ENCODE results near the gene CYP24A1.

The CYP24A1 gene

DNA sequence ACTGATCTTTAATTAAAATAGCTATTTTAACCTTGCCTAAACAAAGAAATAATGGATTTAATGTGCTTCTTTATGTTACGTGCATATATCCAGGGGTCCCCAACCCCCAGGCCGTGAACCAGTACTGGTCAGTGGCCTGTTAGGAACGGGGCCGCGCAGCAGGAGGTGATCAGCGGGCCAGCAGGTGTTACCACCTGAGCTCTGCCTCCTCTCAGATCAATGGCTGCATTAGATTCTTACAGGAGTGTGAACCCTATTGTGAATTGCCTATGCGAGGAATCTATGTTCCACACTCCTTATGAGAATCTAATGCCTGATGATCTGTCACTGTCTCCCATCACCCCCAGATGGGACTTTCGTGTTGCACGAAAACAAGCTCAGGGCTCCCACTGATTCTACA is 8.8 kb downstream of the CYP24A1 start:
- Mint-ChIP-seq H3K4me3 (no peak overlapping the region), H3K4me1 (no peaks in the 10 kb centered on the region), H3K9me3 (no peaks in the 10 kb centered on the region), H3K36me3 (ENCODE audit: low read depth) (no peaks in the 10 kb centered on the region), H3K27ac (no peak overlapping the region), H3K27me3 (ENCODE audit: low read depth) (peaks cover 34% of the 10 kb centered on the region)
- TF ChIP-seq, protein P1, sequence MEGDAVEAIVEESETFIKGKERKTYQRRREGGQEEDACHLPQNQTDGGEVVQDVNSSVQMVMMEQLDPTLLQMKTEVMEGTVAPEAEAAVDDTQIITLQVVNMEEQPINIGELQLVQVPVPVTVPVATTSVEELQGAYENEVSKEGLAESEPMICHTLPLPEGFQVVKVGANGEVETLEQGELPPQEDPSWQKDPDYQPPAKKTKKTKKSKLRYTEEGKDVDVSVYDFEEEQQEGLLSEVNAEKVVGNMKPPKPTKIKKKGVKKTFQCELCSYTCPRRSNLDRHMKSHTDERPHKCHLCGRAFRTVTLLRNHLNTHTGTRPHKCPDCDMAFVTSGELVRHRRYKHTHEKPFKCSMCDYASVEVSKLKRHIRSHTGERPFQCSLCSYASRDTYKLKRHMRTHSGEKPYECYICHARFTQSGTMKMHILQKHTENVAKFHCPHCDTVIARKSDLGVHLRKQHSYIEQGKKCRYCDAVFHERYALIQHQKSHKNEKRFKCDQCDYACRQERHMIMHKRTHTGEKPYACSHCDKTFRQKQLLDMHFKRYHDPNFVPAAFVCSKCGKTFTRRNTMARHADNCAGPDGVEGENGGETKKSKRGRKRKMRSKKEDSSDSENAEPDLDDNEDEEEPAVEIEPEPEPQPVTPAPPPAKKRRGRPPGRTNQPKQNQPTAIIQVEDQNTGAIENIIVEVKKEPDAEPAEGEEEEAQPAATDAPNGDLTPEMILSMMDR (IDR thresholded peaks at IDR 0.05; ENCODE audit: unreplicated experiment in 3 of 3), result no peak

DNA sequence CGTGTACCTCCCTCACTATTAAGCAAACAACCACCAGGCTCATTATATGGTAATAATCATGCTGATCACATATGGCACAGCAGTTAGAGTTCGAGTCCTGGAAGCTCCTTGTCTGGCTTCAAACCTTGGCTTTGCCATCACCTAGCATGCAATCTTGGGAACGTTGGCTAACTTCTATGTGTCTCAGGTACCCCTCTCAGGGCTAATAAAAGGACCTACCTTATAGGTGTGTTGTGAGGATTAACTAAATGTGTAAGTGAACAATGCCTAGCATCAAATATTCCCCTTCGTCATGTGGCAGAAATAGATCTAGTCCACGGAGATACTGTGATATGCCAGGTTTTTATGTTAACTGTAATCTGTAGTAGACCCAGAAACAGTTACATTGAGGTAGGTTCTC is 10.4 kb downstream of the CYP24A1 start:
- no peaks in the 10 kb centered on the region for H3K9me3 Mint-ChIP-seq
- peaks cover 18% of the 10 kb centered on the region for H3K27me3 Mint-ChIP-seq (ENCODE audit: low read depth)
- no peak overlapping the region for H3K27ac Mint-ChIP-seq
- TF ChIP-seq, protein P1 (IDR thresholded peaks at IDR 0.05; ENCODE audit: unreplicated experiment in 3 of 3), result no peak
- no peaks in the 10 kb centered on the region for H3K36me3 Mint-ChIP-seq (ENCODE audit: low read depth)
- no peaks in the 10 kb centered on the region for H3K4me1 Mint-ChIP-seq
- H3K4me3 Mint-ChIP-seq, result no peak overlapping the region

DNA sequence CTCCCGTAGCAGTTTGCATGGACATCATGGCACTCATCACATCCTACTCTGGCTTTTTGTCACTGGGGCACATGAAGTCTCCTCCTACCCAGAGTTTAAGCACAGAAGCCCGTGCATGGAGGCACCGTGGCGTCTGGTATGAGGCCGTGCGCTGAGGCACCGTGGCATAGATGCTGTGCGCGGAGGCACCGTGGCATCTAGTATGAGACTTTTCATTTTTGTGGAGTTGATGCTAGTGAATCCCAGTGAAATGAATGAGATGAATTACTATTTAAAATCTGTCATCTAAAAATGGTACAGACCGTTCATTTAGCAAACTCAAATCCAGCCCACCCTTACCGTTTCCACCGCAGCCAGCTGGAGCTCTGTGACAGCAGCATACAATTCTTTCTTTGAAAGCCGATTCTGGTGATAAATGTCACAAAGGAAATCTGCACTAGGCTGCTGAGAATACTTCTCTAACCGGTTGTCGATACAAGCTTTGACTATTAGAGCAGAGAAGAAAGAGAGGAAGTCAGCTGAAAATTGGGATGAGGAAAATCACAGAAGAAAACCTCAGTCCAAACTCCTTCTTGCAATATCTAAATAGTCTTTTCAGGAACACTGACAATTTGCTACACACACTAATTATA is 11.3 kb downstream of the CYP24A1 start:
- Mint-ChIP-seq H3K27me3 (ENCODE audit: low read depth) (peaks cover 10% of the 10 kb centered on the region), H3K4me1 (no peaks in the 10 kb centered on the region), H3K9me3 (no peaks in the 10 kb centered on the region), H3K4me3 (no peak overlapping the region), H3K27ac (no peak overlapping the region), H3K36me3 (ENCODE audit: low read depth) (no peaks in the 10 kb centered on the region)
- TF ChIP-seq, protein P1 (IDR thresholded peaks at IDR 0.05; ENCODE audit: unreplicated experiment in 3 of 3), result no peak

DNA sequence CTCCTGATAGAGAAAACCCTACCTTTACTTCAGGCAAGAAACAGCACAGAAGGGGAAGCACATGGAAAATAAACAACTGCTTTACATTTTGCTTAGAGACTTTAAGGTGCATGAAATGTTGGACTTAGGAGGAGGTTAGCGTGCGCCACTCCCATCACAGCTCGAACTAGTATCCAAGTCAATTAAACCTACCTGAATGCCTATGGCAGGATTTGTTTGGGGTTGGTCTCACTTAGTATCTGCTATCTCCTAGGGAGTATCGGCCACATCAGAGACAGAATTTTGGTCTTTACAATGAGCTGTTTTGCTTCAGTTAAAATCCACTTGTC is 12.0 kb downstream of the CYP24A1 start:
- Mint-ChIP-seq H3K27me3 (ENCODE audit: low read depth) (peaks cover 15% of the 10 kb centered on the region), H3K27ac (no peak overlapping the region), H3K9me3 (no peaks in the 10 kb centered on the region), H3K36me3 (ENCODE audit: low read depth) (no peaks in the 10 kb centered on the region), H3K4me1 (no peaks in the 10 kb centered on the region), H3K4me3 (no peak overlapping the region)
- TF ChIP-seq, protein P1 (IDR thresholded peaks at IDR 0.05; ENCODE audit: unreplicated experiment in 3 of 3), result no peak

DNA sequence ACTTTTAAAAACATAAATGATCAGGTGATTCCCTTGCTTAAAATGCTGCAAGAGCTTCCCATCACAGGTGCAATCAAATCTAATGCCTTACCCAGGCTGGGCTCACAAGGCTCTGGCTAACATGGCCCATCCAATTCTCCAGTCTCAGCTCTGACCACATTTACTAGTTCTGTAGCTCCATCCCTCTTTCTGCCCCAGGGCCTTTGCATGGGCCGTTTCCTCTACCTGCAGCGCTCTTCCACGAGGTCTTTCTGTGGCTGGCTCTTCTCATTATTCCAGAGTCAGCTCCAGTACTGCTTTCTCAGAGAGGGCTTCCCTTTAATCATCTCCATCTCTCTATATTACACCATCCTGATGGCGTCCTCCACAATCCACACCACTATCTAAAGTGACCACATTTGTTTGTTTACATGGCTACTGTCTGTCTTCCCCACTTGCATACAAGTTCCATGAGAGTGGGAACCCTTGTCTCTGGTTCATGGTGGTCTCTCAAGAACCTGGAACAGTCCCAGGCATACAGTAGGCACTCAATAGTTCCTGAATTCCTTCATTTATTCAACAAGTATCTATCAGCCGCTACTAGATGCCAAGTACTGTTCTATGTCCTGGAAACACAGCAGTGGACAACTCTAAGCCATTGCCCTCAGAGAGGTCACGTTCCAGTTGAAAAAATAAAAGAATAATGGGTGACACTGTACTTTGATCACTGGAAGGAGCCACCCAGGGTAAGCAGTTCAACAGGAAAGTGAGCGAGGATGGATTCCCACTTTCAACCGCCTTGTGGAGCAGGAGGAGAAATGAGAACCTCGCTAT is 12.6 kb downstream of the CYP24A1 start:
- TF ChIP-seq, protein P1 (IDR thresholded peaks at IDR 0.05; ENCODE audit: unreplicated experiment in 3 of 3), result no peak
- Mint-ChIP-seq H3K4me3 (no peak overlapping the region), H3K27me3 (ENCODE audit: low read depth) (peaks cover 15% of the 10 kb centered on the region), H3K27ac (no peak overlapping the region), H3K36me3 (ENCODE audit: low read depth) (no peaks in the 10 kb centered on the region), H3K4me1 (no peaks in the 10 kb centered on the region), H3K9me3 (no peaks in the 10 kb centered on the region)
